GM18861 (cell line): Measurements from ENCODE around the gene THRB.
"Not testable (repeated sequence)": the region's sequence is repeated elsewhere in the genome, so short reads cannot be mapped to it uniquely, and the experiment has no call there.

ENCODE experiments used
- ATAC-seq: cut with Tn5 transposase; IDR thresholded peaks from one replicate; pipeline ENCODE4 v1.9.1; 2021; ENCODE audit not compliant: unreplicated experiment

THRB gene

DNA sequence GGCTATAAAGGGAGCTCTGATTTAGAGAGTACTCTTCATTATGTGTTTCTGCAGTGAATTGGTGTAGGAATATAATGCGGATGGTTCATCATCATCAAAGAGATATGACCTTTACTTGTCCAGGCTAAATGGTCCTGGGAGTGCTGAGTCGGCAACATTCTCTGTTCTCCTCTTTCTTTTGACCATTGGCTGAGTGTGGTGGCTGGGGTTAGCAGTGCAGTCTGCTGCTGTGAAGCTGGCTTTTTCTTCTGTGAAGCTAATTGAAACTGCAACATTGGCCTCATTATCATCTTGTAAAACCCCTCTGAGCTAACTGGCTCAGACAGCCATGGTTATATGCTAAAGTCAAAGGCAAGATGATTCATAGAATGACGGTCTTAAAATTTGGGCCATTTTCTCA is 83.8 kb downstream of the THRB start:
- no peak for ATAC-seq

DNA sequence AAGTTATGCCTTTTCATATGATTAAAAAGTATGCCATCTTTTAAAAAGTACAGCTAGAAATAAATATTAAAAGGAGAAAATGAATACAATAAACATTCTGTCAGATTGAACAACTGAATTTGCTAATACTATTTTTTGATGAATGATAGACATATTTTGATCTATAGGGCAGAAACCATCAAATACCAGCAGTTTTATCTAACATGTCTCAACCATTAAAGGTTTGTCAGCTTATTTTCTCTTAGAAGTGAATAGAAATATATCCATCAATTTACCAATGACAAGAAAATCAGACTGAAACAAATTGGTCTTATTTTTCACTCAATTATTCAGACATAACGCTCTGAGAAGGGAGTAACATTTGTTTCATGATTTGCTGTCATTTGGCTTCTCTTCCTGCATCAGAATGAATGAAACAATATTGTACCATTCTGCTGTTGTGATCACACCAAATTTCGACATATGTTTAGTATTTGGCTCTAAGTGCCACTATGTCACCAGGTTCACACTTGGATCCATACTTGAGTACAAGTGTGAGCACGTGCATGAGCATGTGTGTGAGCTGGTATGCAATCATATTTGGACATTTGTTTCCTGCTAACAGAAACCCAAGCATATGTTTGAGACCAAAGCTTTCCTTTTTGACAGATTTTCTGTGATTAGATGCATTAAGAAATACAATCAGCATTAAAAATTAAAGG is 86.5 kb downstream of the THRB start:
- no peak for ATAC-seq

DNA sequence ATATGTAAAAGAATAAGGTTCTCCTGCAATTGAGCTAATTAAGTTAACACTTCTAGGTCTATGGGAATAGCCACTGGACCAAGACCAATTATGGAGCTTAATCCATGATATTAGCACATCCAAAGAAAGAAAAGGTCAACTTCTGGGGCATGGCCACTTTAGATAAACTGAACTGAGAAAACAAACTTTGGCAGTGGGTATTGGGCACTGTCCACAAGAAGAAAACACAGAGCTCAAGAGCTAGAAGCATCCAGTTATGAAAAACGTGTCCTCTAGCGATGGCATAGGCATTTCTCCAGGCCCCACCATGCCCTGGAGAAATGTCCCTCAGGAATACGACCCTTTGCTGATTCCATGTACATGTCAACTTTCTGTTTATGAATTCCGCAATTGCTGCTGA is 87.8 kb downstream of the THRB start:
- ATAC-seq, result no peak

DNA sequence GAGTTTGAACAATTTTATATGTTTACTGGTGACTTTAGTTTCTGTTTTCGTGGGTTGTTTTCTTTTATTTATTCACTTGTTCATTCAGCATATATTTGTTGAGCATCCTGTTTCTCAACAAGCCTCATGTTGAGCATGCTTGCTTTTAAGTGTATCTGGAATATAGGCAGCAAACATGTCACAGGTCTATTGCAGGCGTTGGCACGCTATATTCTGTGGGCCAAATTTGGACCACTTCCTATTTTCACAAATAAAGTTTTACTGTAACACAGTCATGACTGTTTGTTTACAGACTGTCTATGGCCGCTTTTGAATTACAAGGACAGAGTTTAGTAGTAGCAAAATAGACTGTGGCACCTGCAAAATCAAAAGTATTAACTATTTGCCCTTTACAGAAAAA is 89.6 kb downstream of the THRB start:
- ATAC-seq, result no peak

DNA sequence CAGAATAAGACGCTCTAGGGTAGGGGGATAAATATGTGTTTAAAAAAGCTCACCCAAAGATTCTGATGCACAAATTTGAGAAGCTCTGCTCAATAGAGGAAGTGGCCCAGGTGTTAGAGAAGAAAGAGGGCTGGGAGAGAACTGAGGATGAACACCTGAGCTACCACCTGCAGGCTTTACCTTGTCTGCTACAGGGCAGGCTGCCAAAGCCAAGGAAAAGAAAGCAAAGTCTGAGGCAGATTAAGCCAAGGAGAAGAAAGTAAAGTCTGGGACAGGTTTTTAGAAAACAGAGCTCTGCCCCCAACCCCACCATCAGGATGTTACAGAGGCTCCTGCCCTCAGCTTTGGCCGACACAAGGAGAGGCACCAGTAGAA is 92.9 kb downstream of the THRB start:
- no peak for ATAC-seq

DNA sequence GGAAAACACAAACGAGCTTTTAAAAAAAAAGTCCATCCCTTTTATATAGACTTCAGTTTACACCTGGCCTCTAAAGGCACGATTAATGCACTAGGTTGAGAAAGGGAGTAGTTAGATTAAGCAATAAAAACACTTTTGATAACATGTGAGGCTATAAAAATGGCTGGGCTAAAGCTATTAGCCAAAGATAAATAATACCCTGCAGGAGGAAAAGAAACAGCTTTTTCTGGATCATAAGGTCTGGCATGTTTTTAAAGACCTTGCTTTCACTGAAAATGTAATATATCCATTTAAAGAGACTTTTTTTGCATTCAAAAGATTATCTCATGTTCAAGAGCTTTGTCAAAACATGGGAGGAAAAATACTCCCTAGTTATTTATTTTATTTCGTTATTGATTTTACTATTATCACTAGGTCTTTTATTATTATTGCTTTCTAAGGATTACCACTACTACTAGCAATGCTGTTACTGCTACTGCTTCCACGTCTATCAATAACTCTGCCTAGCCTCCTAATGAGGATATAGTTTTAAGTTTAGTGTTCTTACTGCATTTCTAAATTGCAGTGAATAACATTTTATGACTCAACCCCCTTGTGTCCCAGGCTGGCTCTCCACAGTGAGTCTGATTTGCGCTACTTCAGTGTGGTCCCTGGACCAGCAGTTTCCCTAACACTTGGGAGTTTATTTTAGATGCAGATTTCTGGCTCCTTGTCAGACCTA is 93.4 kb downstream of the THRB start:
- no peak for ATAC-seq

DNA sequence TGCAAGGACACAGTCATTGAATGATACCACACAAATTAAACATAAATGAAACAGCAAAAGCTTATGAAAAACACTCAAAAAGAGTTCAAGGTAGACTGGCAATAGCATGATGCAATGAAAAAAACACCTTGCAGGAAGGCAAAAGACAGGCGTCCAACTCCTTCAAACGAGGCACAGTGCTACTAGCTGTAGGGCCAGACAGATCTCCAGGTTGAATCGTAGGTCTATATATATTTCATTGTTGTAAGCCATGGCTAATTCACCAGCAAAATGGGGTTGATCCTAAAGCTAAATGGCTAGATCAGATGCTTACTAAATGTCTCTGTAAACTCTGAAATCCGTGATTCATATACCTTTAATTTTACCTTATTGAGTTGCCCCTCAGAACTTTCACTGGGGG is 94.2 kb downstream of the THRB start:
- no peak for ATAC-seq

DNA sequence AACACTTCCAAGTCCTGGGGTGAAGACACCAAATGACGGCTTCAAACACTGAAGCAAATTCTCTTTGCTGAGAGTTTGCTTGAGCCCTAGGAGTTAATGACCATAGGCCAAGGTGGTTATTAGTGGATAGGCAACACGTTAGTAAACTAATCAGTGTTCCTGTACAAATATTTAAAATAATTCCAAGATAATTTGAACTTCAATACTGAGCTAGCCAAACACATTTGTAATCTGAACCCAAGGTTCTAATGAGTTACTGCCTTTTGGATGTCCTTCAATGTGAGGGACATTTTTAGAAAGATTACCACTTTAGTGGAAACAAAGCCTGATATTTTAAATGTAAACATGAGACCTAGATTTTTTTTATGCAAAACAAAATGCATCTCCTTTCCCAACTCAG is 94.6 kb downstream of the THRB start:
- no peak for ATAC-seq

DNA sequence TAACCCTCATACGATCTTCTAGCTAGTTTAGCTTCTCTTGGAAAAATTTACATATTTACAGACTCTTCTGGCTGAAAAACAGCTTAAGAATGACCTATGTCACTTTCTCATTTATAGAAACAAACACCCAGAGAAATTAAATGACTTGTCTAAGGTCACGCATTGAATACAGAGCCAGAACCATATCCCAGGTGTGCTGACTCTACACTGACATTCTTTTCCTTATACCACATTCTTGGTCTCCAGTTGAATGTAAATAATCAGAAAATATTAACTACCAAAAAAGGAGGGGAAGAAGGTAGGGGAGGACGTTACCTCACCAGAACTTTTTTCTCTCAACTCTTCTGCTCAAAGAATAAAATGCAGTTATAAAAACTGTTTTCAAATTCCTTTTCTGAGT is 95.0 kb downstream of the THRB start:
- ATAC-seq, result no peak

DNA sequence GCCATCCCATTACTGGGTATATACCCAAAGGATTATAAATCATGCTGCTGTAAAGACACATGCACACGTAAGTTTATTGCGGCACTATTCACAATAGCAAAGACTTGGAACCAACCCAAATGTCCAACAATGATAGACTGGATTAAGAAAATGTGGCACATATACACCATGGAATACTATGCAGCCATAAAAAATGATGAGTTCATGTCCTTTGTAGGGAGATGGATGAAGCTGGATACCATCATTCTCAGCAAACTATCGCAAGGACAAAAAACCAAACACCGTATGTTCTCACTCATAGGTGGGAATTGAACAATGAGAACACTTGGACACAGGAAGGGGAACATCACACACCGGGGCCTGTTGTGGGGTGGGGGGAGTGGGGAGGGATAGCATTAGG is 95.9 kb downstream of the THRB start:
- not testable (repeated sequence) for ATAC-seq

DNA sequence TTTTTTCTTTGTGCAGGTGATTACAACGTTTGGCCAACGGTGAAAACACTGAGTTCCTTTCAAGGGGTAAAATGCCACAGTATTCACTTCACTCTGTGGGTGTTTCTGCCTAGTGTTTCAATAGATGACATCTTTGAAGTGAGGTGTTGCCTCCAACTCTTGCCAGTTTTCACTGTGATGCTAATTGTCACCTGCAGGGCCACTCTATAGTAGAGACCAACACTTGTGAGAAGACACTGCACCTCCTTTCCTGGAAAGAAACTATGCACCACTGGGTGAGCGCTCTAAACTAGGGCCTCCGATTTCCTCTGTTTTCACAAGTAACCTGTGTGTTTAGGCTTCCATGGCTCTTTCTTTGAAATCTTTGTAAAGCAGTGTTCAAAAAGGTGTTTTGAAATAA is 98.3 kb downstream of the THRB start:
- ATAC-seq, result no peak

DNA sequence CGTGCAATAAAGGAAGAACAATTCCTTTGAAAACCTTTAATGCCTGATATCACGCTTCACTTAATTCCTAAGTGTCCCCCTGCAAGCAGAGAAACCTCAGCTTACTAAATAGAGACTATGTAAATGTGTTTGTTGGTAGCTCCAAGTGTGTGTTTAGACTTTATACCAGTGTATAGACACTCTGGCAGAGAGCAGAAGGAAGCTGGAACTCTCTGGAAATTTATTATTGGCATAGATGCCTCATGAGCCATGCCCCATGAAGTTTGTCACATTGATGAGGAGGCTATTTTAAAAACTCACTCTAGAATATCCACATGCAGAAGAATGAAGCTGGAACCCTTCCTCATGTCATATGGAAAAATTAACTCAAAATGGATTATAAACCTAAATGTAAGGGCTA is 99.9 kb downstream of the THRB start:
- ATAC-seq, result no peak

DNA sequence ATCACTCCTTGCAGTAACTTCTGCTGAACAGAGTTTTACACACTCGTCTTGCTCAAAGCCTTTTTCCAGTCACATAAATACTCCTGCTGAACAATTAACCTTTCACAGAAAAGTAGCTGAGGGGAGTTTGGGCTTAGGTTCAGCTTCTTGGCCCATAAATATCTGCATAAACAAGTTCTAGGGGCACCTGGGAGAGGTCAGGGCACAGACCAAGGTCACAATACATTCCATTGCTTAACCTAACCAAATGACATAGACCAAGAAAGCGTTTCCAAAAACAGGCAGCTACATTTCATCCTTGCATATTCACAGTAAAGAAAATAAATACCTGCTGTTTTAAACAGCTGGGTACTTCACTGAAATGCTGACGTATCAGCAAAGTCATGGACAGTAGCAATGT is 101.3 kb downstream of the THRB start:
- ATAC-seq, result no peak

DNA sequence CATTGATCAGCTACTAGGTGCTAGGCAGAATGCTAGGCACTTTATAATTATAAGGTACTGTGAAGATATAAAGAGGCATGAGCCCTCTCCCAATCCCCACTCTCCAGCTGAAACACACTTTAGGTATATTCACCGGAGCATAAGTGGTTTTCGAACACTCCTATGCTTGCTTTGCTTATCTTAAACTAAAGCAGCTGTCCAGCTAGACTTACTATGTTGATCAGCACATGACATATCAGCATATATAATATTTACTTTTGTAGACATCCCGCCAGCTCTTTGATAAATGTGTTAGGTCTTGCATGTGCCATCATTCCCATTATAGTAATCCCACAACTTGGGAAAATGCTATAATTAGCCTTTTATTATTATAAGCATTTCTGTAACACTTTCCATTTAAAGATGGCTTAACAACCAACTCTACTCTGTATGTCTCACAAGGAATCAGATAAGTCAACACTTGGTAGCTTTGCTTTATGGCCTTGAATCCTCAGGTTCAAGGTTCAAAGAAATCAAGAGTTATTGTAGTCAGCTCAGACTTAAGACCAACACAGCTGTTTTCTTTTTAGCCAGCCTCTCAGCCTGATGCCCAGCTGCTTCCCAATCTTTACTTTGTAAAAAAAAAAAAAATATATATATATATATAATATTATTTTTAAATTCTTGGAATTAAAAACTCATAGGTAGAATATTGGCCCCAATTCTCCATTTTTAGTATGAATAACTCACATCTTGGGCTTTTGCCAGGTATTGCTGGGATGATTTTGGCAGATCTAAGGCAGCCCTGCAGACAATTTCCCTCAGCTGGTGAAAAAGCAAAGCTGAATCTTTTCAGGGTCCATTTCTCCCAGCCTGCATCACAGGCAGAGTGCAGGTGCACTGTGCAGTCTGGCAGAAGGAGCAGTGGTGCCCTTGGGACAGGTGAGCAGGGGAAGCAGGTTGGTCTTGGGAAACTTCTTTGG is 104.2 kb downstream of the THRB start:
- ATAC-seq, result no peak

DNA sequence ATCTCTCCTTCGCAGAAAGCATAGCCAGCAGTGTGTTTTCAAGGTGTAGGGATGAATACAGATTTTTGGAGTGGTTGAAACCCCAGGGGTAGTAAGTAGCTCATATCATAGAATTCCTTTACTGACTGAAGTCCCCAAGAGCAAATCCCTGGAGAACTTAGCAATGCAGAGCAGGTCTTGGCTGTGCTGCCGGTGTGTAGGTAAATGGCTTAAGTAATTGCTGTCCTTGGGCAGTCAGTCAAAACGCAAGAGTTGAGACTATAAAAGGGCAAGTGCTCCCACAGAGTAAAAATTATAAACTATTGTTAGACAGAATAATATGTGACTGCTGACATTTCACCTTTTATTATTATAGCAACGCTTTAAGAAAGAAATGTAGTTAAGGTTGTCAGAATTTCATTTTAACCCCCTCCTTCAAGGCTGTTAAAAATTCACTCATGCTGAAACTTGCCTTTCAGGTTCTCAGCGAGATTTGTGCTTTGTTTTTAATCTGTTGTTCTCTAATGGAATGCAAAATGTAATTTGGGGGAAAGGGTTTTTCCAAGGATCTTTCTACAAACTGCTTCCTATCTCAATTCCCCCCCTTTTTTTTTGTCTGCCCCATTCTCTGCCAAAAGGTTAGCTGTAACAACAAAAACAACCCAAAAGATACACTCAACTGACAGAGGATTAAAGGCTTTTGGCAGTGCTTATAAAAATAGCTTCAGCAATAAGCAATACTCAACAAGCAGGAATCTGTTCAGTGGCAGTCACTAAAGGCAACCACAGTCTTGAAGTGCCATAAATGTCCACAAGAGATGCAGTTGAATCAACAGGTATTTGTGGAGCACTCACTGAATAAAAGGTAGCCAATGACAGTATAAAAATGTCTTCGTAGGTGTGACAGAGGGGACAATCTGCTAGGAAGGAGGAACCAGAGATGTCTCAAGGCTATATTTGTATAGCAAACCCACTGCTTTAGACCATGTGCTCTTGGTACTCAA is 105.3 kb downstream of the THRB start:
- ATAC-seq, result no peak

DNA sequence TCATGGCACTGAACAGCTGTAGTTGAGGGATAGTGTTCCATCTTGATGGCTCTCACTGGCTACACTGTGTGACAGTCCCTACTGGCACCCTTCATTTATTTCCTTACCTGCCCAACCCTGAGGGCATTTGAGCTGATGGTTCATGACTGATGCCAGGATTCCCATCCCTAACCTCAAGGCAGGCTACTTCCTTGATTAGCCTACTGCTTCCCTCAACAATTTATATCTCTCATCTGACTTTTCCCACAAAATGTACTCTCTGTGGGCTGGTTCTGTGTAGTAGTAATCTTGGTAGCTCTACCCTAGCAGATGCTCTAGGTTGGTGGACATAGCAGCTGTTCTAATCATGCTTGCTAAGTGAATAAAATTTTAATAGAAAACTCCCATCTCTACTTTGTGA is 106.0 kb downstream of the THRB start:
- ATAC-seq, result no peak

DNA sequence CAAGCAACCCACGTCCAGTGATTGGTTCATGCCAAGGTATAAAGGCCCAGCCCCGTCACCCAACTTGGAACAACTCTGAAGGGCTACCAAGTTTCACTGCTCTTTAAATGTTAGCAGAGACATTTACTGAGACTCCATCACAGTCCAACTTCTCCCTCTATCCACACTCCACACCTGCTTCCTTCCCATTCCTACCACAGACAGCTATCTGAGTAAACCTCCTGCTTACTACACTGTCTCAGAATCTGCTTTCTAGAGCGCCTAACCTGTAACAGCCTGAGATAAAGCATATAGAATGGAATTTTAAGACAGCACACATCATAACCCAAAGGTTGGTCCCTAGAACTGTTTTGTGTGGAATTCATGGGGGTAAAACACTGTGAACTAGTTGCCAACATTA is 106.5 kb downstream of the THRB start:
- no peak for ATAC-seq

DNA sequence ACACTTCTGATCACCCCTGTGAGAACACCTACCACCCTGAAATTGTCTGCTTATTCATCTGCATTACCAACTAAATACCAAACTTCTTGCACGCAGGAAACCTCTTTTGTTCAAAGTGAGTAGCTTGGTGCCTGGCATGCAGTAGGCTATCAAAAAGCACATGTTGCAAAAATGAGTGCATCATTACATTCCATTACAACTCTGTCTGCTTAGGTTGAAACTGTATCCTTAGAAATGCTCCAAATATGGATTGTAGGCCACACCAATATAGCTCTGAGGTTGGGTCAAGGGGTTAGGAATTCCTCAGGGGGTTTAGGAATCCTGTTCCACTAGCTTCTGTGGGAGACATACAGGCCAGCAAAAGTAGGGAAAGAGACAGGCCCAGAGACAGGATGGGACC is 107.2 kb downstream of the THRB start:
- ATAC-seq, result no peak

DNA sequence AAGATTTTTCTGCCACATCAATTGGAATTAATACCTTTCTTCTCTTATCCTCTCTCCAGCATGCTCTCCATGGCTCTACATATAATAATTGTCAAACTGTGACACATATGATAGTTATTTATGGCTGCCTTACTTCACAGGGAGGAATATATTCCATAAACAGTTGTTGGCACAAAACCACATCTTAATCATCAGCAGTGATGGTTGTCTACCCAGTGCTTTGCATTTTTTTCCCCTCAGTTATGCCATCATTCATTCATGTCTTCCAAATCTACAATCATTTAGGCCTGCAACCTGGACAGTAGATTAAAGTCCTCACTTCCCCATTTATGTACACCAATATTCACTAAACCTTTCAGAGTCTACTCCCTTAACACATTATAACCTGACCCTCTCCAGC is 107.7 kb downstream of the THRB start:
- no peak for ATAC-seq

DNA sequence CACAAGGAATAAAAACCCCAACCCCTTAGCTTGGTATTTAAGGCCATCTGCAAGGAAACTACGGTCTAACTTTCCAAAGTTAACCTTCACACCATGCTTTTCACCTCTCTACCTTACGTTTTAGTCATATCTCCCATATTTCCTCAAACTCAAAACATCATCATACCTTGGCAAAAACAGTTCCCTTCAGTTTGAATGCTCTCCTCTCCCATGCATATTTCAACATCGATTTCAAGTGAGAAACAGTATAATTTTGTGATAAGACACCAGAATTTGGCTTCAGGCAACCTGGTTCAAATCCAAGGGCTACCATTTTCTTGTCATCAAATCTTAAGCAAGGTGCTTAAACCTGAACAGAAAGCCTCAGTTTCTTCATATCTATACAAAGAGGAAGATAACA is 108.2 kb downstream of the THRB start:
- no peak for ATAC-seq
